GM23248 (cell line): Measurements from ENCODE around the gene CLNS1A.

Experiments used
- EZH2 ChIP-seq: fragments of 200-600 bp; sonication (generic); IDR thresholded peaks from 2 replicates; pipeline ENCODE4 v1.6.1; 2018; ENCODE audit warnings: antibody characterized with exemption, mild to moderate bottlenecking; ENCODE audit not compliant: insufficient read depth, poor library complexity, severe bottlenecking
- EZH2phosphoT487 ChIP-seq: fragments of 200-600 bp; sonication (generic); IDR thresholded peaks from 2 replicates; pipeline ENCODE4 v1.6.1; 2018; ENCODE audit warnings: antibody characterized with exemption, moderate library complexity, mild to moderate bottlenecking, low read depth; ENCODE audit not compliant: insufficient read depth

DNA sequence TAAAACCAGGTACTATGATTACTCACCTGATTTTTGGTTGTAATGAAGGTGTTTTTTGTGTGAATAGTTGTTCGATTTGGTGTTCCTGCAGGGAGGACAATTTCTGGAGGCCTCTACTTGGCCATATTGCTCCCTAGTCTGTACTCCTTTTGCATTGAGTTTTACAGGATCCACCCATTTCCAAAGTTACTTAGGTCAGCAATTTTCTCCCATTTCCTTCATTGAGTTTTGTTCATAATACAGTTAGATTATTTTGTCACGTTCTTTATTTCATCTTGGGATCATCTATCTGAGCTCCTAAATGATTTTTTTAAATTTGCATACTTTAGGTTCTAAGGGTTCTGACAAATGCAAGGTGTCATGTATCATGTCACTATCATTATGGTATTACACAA is 67.9 kb downstream of the CLNS1A start:
- no peak for TF ChIP-seq EZH2phosphoT487
- TF ChIP-seq EZH2 = no peak
